Neural crest cell (in vitro differentiated cells): Measurements from ENCODE around the gene GAMT. TPM values are rescaled to one million over a fixed set of nuclear protein-coding genes. Genes with fewer than 3 reads are reported as not detected.
A peak's percentile ranks its signal among the peaks of the same experiment; 100 is the strongest.

Experiments used
- DNase-seq: peaks from one replicate; pipeline ENCODE4 v3.0.0; 2021; ENCODE audit warnings: low read depth, mixed read lengths, low spot score
- H3K27ac Mint-ChIP-seq: one replicate; pipeline ENCODE4 v1.8.0; 2021; ENCODE audit warnings: mild to moderate bottlenecking, mixed read lengths; ENCODE audit not compliant: unreplicated experiment
- H3K27me3 Mint-ChIP-seq: 2 replicates; pipeline ENCODE4 v1.8.0; 2021; ENCODE audit warnings: low read depth, mild to moderate bottlenecking, mixed read lengths
- H3K36me3 Mint-ChIP-seq: 2 replicates; pipeline ENCODE4 v1.8.0; 2021; ENCODE audit warnings: low read depth, mild to moderate bottlenecking, mixed read lengths
- H3K4me1 Mint-ChIP-seq: 2 replicates; pipeline ENCODE4 v1.8.0; 2021; ENCODE audit warnings: mixed read lengths
- H3K4me3 Mint-ChIP-seq: one replicate; pipeline ENCODE4 v1.8.0; 2021; ENCODE audit warnings: mild to moderate bottlenecking, mixed read lengths
- H3K9me3 Mint-ChIP-seq: 2 replicates; pipeline ENCODE4 v1.8.0; 2021; ENCODE audit warnings: mixed read lengths
- total RNA-seq: library from RNA; stranded (reverse); gene quantifications from 2 replicates; pipeline ENCODE4 v1.2.1, GENCODE V29; 2021
- TF ChIP-seq, protein P1 (sequence below): fragments of 200-600 bp; sonication (generic); conservative IDR thresholded peaks from 2 replicates; pipeline ENCODE4 v1.5.0; 2021; ENCODE audit warnings: antibody characterized with exemption, mild to moderate bottlenecking

Gene GAMT
- total RNA-seq, 1 donor from 2014 or later, result 45.6 TPM

- Mint-ChIP-seq H3K36me3 (peaks cover 9% of the 10 kb centered on the region), H3K4me1 (peaks cover 34% of the 10 kb centered on the region), H3K27ac (no peak overlapping the region), H3K9me3 (no peaks in the 10 kb centered on the region), H3K27me3 (peaks cover 57% of the 10 kb centered on the region), H3K4me3 (peak overlapping the region; percentile 85)
- DNase-seq, result no peak
- TF ChIP-seq, protein P1, sequence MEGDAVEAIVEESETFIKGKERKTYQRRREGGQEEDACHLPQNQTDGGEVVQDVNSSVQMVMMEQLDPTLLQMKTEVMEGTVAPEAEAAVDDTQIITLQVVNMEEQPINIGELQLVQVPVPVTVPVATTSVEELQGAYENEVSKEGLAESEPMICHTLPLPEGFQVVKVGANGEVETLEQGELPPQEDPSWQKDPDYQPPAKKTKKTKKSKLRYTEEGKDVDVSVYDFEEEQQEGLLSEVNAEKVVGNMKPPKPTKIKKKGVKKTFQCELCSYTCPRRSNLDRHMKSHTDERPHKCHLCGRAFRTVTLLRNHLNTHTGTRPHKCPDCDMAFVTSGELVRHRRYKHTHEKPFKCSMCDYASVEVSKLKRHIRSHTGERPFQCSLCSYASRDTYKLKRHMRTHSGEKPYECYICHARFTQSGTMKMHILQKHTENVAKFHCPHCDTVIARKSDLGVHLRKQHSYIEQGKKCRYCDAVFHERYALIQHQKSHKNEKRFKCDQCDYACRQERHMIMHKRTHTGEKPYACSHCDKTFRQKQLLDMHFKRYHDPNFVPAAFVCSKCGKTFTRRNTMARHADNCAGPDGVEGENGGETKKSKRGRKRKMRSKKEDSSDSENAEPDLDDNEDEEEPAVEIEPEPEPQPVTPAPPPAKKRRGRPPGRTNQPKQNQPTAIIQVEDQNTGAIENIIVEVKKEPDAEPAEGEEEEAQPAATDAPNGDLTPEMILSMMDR, result no peak
Observed at GRCh38 chr19:1446713-1447481, 45.6 kb upstream of the GAMT start.

- TF ChIP-seq, protein P1, result no peak
- peaks cover 9% of the 10 kb centered on the region for H3K36me3 Mint-ChIP-seq
- H3K9me3 Mint-ChIP-seq, result no peaks in the 10 kb centered on the region
- no peak overlapping the region for H3K4me3 Mint-ChIP-seq
- peaks cover 50% of the 10 kb centered on the region for H3K27me3 Mint-ChIP-seq
- H3K27ac Mint-ChIP-seq, result no peak overlapping the region
- H3K4me1 Mint-ChIP-seq, result peaks cover 30% of the 10 kb centered on the region
- DNase-seq, result peak; percentile 73
Observed at GRCh38 chr19:1445932-1446712, 44.8 kb upstream of the GAMT start.

DNA sequence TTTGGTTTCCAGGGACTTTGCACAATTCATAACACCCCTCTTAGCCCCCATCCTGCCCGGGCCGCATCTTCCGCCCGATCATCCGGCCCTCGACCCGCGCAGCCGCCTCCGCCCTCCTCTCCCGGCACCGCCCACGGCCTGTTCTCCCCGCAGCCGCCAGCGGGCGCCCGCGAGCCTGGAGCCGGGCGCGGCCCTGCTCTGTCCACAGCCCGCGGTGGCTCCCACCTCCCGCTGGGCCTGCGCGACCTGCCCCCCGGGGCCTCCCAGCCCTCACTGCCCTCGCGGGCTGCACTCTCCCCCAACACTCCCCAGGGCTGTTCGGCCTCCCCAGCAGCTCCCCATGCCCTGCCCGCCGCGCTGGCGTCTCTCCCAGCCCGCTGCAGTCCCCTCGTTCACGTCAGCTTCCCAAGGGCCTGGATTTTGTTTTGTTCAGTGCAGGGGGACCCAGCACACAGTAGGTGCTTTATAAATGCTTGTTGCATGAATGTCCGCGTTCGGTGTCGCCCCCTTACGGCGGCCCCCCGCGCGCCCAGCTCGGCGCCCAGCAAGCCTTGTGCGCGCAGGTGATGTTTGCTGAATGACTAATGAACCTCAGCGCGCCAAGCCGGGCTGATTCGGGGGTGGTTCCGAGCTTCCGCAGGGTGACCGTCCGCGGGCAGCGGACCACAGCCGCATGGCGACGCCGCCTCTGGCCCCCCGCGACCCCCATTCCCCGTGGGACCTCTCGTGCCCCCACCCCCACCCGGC, 44.0 kb upstream of the GAMT start:
- H3K4me1 Mint-ChIP-seq, result peaks cover 22% of the 10 kb centered on the region
- no peaks in the 10 kb centered on the region for H3K9me3 Mint-ChIP-seq
- peak overlapping the region; percentile 84 for H3K4me3 Mint-ChIP-seq
- H3K27ac Mint-ChIP-seq, result peak overlapping the region; percentile 43
- peaks cover 15% of the 10 kb centered on the region for H3K36me3 Mint-ChIP-seq
- peak; percentile 83 for DNase-seq
- peaks cover 42% of the 10 kb centered on the region for H3K27me3 Mint-ChIP-seq
- TF ChIP-seq, protein P1, result peak; percentile 89

- Mint-ChIP-seq H3K9me3 (no peaks in the 10 kb centered on the region), H3K27me3 (peaks cover 24% of the 10 kb centered on the region), H3K36me3 (peaks cover 26% of the 10 kb centered on the region), H3K27ac (no peak overlapping the region), H3K4me1 (peaks cover 18% of the 10 kb centered on the region), H3K4me3 (peak overlapping the region; percentile 86)
- TF ChIP-seq, protein P1, result no peak
- no peak for DNase-seq
Observed at GRCh38 chr19:1441677-1442438, 40.5 kb upstream of the GAMT start.

- peaks cover 21% of the 10 kb centered on the region for H3K27me3 Mint-ChIP-seq
- TF ChIP-seq, protein P1, result no peak
- H3K27ac Mint-ChIP-seq, result no peak overlapping the region
- H3K4me1 Mint-ChIP-seq, result peaks cover 18% of the 10 kb centered on the region
- H3K9me3 Mint-ChIP-seq, result no peaks in the 10 kb centered on the region
- DNase-seq, result no peak
- peaks cover 26% of the 10 kb centered on the region for H3K36me3 Mint-ChIP-seq
- peak overlapping the region; percentile 86 for H3K4me3 Mint-ChIP-seq
Observed at GRCh38 chr19:1441022-1441426, 39.7 kb upstream of the GAMT start.
